GM19240 (cell line): ENCODE results near the gene CGB5.
"Not testable (repeated sequence)": the region's sequence is repeated elsewhere in the genome, so short reads cannot be mapped to it uniquely, and the experiment has no call there.

Source experiments
- DNase-seq: peaks from one replicate; pipeline ENCODE4 v3.0.0; 2011; ENCODE audit warnings: low spot score; ENCODE audit not compliant: insufficient read length

Gene CGB5

DNA sequence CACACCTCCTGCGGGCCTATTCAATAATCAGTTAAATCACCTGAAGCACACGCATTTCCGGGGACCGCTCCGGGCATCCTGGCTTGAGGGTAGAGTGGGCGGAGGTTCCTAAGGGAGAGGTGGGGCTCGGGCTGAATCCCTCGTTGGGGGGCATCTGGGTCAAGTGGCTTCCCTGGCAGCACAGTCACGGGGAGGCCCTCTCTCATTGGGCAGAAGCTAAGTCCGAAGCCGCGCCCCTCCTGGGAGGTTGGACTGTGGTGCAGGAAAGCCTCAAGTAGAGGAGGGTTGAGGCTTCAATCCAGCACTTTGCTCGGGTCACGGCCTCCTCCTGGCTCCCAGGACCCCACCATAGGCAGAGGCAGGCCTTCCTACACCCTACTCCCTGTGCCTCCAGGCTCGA is at the start of gene CGB5:
CGB5 (plus strand) TSS at position 301 of the 400 bp plus-strand sequence. CDS start 362 bp downstream, outside the sequence.
- DNase-seq: not testable (repeated sequence)

DNA sequence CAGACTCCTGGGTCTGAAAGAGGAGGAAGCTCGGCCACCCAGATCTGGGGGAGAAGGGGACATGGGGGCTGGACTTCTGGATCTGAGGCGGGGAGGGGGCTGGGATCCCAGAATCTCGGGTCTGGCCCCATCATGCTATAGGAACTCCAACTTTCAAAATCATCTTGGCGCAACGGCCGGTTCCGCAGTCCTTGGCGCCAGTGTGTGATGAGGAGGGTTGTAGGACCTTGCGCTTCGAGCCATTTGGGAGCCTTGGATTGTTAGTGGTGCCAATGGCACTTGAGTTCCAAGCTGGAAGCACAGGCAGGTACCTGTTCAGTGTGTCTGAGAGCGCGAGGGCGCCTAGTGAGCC is 49.6 kb upstream of the CGB5 start:
- DNase-seq: no peak

DNA sequence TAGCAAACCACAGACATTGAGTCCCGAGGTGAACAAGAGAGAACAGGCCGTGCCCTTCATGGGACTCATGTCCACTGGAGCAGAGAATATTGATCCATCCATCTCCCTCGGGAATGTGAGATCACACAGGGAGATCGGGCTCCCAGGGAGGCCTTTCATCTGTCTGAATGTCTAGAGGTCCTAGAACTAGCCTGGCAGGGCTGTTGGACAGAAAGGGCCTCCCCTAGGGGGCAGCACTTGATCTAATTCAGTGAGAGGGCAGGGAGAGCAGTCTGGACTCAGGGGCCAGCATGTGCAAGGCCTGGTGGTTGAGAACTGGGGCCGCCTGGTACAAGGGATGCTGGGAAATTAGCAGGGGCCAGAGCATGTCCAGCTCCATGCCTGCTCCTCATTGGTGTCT is 45.7 kb upstream of the CGB5 start:
- no peak for DNase-seq

DNA sequence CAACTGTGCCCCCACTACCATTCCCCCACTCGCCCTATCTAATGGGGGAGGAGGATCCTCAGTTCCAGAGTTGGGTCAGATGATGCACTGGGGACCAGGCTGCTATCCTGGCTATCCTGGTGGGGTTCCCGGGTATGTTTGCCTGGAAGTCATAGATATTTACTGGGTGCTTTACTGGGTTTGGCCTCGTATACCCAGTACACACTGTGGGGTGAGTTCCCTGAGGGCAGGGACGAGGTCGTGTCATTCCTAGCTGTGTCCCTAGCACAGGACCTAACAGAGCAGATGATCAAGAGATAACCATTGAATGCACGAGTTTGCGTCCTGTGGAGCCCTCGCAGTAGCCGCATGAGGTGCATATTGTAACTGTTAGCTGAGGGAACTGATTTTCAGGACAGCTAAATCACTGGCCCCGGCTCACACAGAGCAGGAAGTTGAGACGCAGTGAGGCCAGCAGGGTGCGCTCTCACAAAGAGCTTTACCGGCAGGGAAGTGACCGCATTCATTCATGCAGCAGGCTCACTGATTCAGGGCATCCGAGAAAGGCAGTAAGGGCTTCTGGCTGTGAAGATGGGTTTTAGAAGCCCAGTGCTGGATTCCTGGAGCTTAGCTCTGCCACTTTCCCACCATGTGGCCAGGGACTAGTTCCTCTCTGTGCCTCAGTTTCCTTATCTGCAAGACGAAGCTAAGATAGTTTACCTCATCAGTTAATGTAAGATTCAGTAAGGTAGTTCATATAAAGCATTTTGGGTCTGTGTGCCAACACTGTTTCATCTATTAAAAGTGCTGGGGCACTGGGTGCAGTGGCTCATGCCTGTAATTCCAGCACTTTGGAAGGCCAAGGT is 43.9 kb upstream of the CGB5 start:
- no peak for DNase-seq

DNA sequence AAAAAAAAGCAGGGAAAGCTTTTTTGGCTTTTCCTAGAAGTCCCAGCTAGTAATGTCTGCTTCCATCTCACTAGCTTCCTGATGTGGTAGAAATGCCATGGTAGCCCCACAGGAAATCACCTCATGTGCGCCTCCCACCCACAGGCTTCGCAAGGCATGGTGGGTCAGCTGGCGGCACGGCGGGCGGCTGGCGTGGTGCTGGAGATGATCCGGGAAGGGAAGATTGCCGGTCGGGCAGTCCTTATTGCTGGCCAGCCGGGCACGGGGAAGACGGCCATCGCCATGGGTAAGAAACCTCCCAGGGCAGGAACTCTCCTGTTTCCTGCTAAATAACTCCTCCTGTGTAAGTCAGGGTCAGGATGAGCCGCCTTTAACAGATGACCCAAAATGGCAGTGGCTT is 39.5 kb upstream of the CGB5 start:
- no peak for DNase-seq

DNA sequence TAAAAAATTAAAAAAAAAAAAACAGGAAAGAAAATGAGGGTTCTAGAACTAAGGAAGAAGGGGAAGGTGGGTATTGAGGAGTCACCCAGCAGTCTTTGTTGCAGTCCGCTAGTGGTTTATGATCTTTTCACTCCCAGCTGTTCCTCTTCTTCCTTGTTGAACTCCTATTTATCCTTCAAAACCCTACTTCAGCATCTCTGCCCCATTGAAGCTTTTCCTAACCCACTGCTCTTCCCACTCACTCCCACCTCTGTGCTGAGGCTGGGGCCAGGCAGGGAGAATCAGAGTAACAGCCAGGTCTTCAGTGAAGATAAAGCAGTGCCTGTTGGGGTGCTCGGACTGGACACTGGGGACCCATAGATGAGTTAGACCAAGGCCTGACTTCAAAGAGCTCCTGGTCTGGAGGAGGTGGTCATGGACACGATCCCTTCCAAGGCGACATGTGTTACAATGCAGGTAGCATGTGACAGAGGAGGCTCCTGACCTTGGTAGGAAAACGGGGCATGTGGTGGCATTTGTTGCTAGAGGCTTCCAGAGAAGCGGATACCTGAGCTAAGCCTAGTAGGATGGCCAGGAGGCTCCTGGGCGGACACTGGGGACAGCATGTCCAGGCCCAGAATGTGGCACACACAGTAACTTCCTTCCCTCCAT is 38.6 kb upstream of the CGB5 start:
- DNase-seq: no peak

DNA sequence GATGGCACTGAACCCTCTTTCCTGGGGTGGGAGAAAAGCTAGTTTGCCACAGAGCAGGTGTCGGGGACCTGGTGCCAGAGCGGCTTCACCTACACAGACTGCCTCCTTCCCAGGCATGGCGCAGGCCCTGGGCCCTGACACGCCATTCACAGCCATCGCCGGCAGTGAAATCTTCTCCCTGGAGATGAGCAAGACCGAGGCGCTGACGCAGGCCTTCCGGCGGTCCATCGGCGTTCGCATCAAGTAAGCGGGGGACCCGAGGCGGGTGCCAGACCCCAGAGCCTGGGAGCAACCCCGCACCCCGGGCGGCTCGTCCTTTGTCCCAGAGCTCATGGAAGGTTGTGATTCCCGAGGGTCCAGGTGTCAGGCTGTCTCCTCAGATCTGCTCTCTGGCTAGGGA is 36.7 kb upstream of the CGB5 start:
- no peak for DNase-seq

DNA sequence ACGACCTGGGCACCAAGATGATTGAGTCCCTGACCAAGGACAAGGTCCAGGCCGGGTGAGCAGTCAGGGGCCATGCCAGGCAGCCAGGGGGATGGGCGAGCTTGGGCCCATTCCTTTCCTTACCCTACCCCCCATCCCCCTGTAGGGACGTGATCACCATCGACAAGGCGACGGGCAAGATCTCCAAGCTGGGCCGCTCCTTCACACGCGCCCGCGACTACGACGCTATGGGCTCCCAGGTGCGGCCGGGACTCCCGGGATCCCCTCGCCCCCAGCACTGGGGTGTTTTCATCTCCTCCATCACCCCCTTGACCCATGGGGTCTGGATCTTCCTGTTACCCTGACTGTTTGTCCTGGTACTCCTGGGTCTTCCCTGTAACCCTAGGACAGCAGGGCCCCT is 33.8 kb upstream of the CGB5 start:
- DNase-seq: no peak

DNA sequence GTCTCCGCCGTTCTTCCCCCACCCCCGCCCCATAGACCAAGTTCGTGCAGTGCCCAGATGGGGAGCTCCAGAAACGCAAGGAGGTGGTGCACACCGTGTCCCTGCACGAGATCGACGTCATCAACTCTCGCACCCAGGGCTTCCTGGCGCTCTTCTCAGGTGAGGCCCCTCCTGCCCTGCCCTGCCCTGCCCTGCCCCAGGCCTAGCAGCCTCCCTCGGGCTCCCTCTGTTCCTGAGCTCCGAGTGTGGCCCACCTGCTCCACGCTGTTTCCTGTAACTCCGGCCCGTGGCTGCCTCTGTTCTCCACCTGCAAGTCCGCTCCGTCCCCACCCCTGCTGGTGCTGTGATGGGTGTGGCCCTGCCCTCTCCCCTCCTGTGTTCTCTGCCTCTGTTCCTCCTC is 33.2 kb upstream of the CGB5 start:
- no peak for DNase-seq

DNA sequence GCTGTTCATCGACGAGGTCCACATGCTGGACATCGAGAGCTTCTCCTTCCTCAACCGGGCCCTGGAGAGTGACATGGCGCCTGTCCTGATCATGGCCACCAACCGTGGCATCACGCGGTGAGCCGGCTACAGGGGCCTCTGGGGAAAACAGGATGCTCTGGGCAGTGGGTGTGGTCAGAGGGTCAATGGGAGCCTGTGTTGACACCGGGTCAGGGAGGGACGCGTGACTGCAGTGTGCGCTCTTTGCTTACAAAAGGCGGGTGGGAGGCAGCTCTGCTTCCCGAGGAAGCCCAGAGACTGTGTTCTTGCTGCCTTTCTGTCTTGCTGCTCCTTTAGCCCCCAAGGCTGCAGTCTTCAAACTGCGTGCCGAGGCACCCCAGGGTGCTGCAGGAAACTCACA is 32.5 kb upstream of the CGB5 start:
- DNase-seq: no peak

DNA sequence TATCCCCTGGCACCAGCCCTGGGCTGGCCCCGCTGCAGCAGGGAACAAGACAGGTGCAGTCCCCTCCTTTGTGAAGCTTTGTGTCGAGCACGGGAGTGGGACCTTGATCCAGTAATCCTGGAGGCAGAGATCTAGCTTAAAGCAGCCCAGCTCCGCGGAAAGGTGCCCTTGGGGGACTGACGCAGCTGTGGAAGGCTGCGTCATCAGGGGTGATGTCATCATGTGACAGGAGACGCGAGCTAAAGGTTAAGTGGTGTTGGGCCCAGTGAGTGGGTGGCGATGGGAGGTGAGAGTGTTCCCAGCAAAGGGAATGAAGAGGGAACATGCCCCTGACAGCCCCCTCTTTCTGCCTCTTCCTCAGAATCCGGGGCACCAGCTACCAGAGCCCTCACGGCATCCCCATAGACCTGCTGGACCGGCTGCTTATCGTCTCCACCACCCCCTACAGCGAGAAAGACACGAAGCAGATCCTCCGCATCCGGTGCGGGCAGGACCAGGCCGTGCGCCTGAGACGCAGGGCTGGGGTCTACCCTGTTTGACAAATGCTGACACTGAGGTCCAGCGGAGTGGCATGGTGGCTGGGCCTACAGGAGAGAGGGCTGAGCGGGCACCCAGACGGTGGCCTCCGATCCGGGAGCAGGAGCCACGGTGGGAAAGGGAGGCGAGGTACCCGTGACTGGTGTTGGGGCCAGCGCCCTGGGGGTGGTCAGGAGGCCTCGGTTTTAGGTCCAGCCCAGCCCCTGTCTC is 29.4 kb upstream of the CGB5 start:
- DNase-seq: no peak

DNA sequence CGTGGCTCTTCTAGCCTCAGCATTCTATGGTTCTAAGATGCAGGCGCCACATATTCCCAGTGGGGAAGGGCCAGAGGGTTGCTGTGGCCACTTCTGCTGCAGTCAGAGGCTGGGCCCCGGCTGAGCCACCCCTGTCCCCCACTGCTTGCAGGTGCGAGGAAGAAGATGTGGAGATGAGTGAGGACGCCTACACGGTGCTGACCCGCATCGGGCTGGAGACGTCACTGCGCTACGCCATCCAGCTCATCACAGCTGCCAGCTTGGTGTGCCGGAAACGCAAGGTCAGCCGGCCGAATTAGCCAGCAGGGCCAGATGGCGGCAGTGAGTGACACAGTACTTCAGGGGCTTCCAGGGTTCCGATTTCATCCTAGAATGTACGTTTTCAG is 28.8 kb upstream of the CGB5 start:
- no peak for DNase-seq

DNA sequence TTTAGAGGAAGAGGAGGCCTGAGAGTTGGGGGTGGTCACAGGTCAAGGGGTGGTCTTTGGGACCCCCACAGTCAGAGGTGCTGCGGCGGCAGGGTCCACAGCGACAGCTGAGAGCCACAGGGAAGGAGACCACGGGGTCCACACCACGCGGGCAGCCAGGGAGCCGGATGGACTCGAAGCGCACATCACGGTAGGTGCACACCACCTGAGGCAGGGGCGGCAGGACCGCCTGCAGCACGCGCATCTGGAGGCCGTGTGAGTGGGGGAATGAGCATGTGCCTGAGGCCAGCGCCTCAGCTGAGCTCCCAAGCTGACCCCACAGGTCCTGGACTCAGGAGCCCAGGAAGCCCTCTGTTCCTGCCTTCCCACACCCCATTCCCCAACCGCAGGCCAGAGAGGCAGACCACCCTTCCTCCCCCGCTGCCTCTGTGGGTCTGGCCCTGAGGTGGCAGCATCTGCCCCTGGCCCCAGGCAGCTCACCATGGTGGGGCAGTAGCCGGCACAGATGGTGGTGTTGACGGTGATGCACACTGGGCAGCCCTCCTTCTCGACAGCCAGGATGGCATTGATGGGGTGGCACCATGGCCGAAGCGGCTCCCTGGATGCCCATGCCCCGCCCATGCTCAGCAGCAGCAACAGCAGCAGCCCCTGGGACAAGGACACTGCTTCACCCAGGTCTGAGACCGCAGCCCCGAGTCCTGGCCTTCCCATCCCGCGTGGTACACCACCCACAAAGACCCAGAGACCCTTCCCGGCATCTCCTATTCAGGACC is 27.4 kb upstream of the CGB5 start:
- DNase-seq: no peak

DNA sequence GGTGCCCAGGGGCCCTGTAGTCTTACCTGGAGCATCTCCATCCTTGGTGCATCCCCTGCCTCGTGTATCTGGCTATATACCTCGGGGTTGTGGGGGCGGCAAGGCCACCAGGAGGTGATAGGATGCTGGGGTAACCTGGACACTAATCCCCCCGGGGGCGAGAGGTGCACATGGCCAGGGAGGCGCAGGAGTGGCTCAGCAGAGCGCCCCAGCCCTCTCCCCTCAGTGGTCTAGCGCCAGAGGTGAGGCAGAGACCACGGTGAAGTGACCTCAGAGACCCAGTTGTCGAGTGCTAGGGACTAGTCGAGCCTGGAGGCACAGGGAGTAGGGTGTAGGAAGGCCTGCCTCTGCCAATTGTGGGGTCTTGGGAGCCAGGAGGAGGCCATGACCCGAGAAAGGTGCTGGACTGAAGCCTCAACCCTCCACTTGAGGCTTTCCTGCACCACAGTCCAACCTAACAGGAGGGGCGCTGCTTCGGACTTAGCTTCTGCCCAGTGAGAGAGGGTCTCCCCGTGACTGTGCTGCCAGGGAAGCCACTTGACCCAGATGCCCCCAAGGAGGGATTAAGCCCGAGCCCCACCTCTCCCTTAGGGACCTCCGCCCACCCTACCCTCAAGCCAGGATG is 26.5 kb upstream of the CGB5 start, which contains the start of gene LHB:
LHB (minus strand) TSS at position 51 of the 625 bp plus-strand sequence; CDS start at position 41, 10 bp downstream.
- DNase-seq: no peak

DNA sequence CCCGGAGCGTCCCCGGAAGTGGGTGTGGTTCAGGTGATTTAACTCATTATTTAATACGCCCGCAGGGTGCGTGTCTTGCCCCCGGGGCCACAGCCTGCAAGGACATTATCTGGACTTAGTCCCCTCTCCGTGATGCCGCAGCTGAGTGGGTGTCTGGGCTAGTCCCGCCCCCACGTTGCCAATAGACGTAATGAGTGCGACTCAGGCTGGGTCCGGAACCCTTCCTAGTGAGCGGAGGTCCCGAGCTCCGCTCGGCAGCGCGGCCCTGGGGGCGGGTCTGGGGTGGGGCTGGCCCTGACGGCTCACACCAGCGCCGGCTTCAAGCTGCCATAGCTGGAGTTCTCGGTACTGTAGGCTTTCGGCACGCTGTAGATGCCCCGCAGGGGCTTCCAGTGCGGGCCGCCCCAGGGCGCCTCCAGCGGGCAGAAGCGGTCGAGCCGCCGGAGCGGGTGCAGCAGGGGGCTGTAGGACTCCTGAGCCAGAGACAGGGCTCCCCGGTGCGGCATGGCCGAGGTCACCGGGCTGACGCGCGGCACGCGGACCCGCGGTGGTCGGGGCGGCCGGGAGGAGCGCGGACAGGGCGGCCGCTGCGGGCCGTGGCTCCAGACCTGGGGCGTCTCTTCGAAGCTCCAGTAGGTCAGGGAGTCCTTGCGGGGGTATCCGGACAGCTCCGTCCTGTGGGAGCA is 25.8 kb upstream of the CGB5 start:
- peak; percentile 76 for DNase-seq

DNA sequence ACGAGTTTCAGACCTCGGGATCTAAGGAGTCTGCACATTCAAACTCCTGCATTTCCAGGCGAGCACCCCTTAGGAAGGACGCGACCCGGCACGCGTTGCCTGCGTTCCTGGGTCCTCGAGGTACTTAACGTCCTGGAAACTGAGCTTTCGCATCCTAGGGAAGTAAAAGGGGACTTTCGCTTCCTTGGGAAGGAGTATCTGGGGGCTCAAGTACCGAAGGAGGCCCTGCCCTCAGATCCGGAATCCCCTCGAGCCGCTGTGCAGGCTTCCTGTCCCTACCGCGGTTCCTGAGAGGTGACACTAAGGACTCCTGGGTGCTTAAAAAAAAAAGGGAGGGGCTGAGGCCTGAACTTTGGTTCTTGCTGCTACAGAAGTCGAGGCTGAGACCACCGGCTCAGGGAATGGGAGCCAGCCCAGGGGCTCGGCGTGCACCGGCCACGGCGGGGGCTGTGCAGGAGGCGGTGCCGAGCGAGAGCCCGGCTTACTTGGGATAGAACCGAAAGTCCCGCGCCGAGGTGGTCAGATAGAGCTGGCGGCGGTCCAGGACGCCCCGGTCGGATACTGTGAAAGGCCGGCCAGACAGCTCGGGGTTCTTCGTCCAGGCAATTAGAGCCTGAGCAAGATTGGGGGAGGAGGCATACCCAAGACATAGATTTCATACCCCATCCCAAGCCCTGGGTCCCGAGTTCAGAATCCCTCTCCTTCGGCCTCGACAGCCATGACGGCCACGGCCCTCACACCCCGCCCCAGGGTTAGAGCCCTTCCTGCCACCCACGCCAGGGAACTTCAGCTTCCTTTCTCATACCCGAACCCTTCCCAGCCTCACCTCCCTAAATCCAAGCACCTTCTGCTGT is 25.0 kb upstream of the CGB5 start:
- DNase-seq: not testable (repeated sequence)

DNA sequence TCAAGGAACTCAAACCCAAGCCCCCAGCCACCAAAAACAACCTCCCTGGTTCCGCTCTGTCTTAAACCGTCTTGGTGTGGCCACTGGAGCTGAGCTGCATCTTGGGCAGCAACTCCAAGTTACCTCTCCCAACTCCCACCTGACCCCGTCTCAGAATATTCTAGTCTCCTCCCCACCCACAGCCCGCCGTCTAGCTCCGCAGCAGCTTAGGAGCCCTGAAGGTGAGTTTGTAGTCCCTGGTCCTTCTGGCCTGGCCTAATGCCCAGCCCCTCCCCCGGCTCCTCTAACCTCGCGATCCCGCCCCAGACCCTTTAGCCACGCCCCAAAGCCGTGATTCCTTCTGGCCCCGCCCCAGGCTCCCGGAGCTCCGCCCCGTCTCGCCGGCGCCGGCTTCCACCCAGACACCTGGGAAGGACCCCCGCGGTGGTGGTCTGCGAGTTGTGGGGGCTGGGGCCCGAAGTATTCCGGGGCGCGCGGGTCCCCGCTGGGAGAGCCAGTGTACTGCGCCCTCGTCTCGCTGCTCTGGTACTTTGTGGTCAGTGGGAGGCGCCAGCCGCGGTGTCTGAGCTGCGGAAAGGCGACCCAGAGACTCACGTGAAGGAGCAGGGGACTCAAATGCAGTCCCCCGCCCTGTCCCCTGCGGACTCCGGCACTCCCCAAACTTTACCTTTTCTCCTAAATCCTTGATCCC is 24.3 kb upstream of the CGB5 start:
- DNase-seq: peak; percentile 38

DNA sequence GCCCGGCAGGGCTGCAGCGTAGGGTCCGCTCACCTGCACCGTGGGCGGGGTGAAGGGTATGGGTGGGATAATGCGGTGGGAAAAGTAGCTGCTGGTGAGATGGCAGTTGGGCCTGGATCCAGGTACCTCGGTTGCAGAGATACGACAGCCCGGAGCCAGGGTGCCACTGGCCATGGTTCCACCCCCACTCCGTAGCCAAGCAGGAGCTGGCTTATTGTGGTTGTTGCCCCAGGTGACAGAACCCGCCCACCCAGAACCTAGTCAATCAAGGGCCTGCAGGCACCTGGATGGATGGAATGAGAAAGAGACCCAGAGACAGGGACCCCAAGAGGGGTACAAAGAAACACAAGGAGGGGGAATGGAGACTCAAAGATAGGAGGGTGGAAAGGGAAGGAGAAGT is 23.3 kb upstream of the CGB5 start:
- no peak for DNase-seq
